Measurements from ENCODE around the gene BCR.

DNA sequence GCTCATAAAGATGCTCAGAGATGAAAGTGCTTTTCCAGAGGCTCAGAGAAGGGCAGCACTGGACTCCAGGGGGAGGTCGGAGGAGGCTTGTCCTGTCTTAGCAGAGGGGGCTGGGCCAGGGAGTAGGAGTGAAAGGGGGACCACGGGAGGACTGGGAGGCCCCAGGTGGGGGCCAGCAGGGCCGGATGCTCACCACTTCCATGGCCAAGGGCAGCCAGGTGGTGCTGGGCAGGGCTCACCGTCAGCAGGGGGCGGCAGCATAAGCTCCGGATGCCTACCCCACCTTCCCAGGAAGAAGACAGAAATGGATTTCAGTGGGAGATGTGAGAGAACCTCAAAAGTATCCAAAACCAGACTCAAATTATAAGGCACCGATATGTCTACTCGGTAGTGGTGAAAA lies 24.0 kb upstream of the BCR start:
- TF ChIP-seq, protein P1, sequence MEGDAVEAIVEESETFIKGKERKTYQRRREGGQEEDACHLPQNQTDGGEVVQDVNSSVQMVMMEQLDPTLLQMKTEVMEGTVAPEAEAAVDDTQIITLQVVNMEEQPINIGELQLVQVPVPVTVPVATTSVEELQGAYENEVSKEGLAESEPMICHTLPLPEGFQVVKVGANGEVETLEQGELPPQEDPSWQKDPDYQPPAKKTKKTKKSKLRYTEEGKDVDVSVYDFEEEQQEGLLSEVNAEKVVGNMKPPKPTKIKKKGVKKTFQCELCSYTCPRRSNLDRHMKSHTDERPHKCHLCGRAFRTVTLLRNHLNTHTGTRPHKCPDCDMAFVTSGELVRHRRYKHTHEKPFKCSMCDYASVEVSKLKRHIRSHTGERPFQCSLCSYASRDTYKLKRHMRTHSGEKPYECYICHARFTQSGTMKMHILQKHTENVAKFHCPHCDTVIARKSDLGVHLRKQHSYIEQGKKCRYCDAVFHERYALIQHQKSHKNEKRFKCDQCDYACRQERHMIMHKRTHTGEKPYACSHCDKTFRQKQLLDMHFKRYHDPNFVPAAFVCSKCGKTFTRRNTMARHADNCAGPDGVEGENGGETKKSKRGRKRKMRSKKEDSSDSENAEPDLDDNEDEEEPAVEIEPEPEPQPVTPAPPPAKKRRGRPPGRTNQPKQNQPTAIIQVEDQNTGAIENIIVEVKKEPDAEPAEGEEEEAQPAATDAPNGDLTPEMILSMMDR (IDR thresholded peaks at IDR 0.05), result no peak
- TF ChIP-seq POLR2A (IDR thresholded peaks at IDR 0.05), result no peak
